ENCODE results near the gene DUSP11. TPM values are rescaled to one million over a fixed set of nuclear protein-coding genes. Genes with fewer than 3 reads are reported as not detected.
A peak's percentile ranks its signal among the peaks of the same experiment; 100 is the strongest.

Gene DUSP11
- total and polyA plus RNA-seq, 9 of the 15 experiments (the other 6 are each of a cell fraction or from before 2014, with no cell fraction given) = 20.7 to 79.8 (median 29.3) TPM

GRCh38 chr2:73828818-73829570 is 49.1 kb upstream of the DUSP11 start, which contains the start of gene STAMBP (continued):
- TF ChIP-seq ZEB2 (IDR thresholded peaks at IDR 0.05) (0 out of 2 replicates have a peak, but pooled peaks have one; percentile 14), NFIC (IDR thresholded peaks at IDR 0.05) (peak; percentile 57), ZBTB9 (CRISPR knock-in tag; IDR thresholded peaks at IDR 0.05) (0 out of 2 replicates have a peak, but pooled peaks have one; percentile 45), NFRKB (IDR thresholded peaks at IDR 0.05; ENCODE audit: low read depth) (0 out of 2 replicates have a peak, but pooled peaks have one; percentile 12), LEF1 (IDR thresholded peaks at IDR 0.05) (0 out of 2 replicates have a peak, but pooled peaks have one; percentile 46), SP1 (CRISPR knock-in tag; IDR thresholded peaks at IDR 0.05) (peak; percentile 87), SREBF2 (CRISPR knock-in tag; IDR thresholded peaks at IDR 0.05) (0 out of 2 replicates have a peak, but pooled peaks have one; percentile 22), SP2 (IDR thresholded peaks at IDR 0.05; ENCODE audit: extremely low read depth, low read depth, low read length, poor library complexity, severe bottlenecking) (no peak), PML (IDR thresholded peaks at IDR 0.05; ENCODE audit: low read length) (peak; percentile 76; the same call in 1 of the 2 replicates), ATF1 (CRISPR knock-in tag; IDR thresholded peaks at IDR 0.05) (no peak), ATF1 (tag; IDR thresholded peaks at IDR 0.05) (peak; percentile 96), MYC (IDR thresholded peaks at IDR 0.05; ENCODE audit: low read depth, low read length) (peak; percentile 86), MYC (CRISPR knock-in tag; IDR thresholded peaks at IDR 0.05; ENCODE audit: borderline replicate concordance, low read depth) (peak; percentile 85), POLR2AphosphoS5 (IDR thresholded peaks at IDR 0.05; ENCODE audit: control insufficient read depth, insufficient read depth, low read depth, low read length) (peak; percentile 82), NRF1 (conservative IDR thresholded peaks at IDR 0.05 in 1 of 2, IDR thresholded peaks at IDR 0.05 in 1 of 2) (peak; percentile 27 to 38; a peak in 1 of 4 replicates), YY1 (IDR thresholded peaks at IDR 0.05; ENCODE audit: borderline replicate concordance in 1 of 3, control insufficient read depth in 1 of 3, extremely low read depth in 1 of 3, insufficient read depth in 3 of 3, insufficient read length in 1 of 3, insufficient replicate concordance in 2 of 3, low read depth in 1 of 3, low read length in 2 of 3) (peak; percentile 97 to 100 (median 98)), ELF1 (tag; IDR thresholded peaks at IDR 0.05) (peak; percentile 80), ZNF23 (CRISPR knock-in tag; IDR thresholded peaks at IDR 0.05) (no peak), SAP30 (IDR thresholded peaks at IDR 0.05; ENCODE audit: borderline replicate concordance, insufficient read depth, low read depth, low read length, poor library complexity, severe bottlenecking) (peak; percentile 81), HLTF (IDR thresholded peaks at IDR 0.05) (0 out of 2 replicates have a peak, but pooled peaks have one; percentile 60), TOE1 (IDR thresholded peaks at IDR 0.05; ENCODE audit: borderline replicate concordance) (peak; percentile 20; the same call in 1 of the 2 replicates), TOE1 (CRISPR knock-in tag; IDR thresholded peaks at IDR 0.05; ENCODE audit: borderline replicate concordance, low read depth) (no peak)
- TF ChIP-seq, protein P1, sequence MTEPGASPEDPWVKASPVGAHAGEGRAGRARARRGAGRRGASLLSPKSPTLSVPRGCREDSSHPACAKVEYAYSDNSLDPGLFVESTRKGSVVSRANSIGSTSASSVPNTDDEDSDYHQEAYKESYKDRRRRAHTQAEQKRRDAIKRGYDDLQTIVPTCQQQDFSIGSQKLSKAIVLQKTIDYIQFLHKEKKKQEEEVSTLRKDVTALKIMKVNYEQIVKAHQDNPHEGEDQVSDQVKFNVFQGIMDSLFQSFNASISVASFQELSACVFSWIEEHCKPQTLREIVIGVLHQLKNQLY (CRISPR knock-in tag; conservative IDR thresholded peaks at IDR 0.05) = no peak
- TF ChIP-seq, protein P2, sequence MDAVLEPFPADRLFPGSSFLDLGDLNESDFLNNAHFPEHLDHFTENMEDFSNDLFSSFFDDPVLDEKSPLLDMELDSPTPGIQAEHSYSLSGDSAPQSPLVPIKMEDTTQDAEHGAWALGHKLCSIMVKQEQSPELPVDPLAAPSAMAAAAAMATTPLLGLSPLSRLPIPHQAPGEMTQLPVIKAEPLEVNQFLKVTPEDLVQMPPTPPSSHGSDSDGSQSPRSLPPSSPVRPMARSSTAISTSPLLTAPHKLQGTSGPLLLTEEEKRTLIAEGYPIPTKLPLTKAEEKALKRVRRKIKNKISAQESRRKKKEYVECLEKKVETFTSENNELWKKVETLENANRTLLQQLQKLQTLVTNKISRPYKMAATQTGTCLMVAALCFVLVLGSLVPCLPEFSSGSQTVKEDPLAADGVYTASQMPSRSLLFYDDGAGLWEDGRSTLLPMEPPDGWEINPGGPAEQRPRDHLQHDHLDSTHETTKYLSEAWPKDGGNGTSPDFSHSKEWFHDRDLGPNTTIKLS (IDR thresholded peaks at IDR 0.05; ENCODE audit: borderline replicate concordance, low read depth) = peak; percentile 67; the same call in 1 of the 2 replicates
